Measurements from ENCODE around the gene CACNA1G. TPM values are rescaled to one million over a fixed set of nuclear protein-coding genes. Genes with fewer than 3 reads are reported as not detected.
A peak's percentile ranks its signal among the peaks of the same experiment; 100 is the strongest.

CACNA1G gene
- total and polyA plus RNA-seq, 9 of the 15 experiments (the other 6 are each of a cell fraction or from before 2014, with no cell fraction given) = 0.01 TPM; not detected in 8

- no peak for TF ChIP-seq RBM17 (IDR thresholded peaks at IDR 0.05; ENCODE audit: borderline replicate concordance, low read depth, low read length)
- no peak for TF ChIP-seq TBL1XR1 (IDR thresholded peaks at IDR 0.05; ENCODE audit: low read length in 2 of 2)
- TF ChIP-seq CBFB (CRISPR knock-in tag; IDR thresholded peaks at IDR 0.05) = no peak
- 0 out of 2 replicates have a peak, but pooled peaks have one; percentile 24 for TF ChIP-seq ZBTB7A (IDR thresholded peaks at IDR 0.05; ENCODE audit: borderline replicate concordance, control insufficient read depth, low read depth, low read length)
- no peak for TF ChIP-seq KLF10 (CRISPR knock-in tag; IDR thresholded peaks at IDR 0.05)
- peak; percentile 80 for TF ChIP-seq TCF3 (CRISPR knock-in tag; IDR thresholded peaks at IDR 0.05)
- TF ChIP-seq RBBP5 (IDR thresholded peaks at IDR 0.05; ENCODE audit: borderline replicate concordance, insufficient read depth, low read length, poor library complexity, severe bottlenecking) = no peak
- no peak for TF ChIP-seq MXI1 (IDR thresholded peaks at IDR 0.05; ENCODE audit: low read depth, low read length)
- TF ChIP-seq CTCF (IDR thresholded peaks at IDR 0.05 in 2 of 3, conservative IDR thresholded peaks at IDR 0.05 in 1 of 3; ENCODE audit: insufficient read depth in 2 of 3, low read depth in 1 of 3, low read length in 3 of 3) = 0 out of 6 replicates have a peak, but pooled peaks of 1 of the 3 experiments have one; percentile 1
- TF ChIP-seq SREBF1 (IDR thresholded peaks at IDR 0.05; ENCODE audit: borderline replicate concordance, low read depth, low read length) = no peak
- no peak for TF ChIP-seq BDP1 (IDR thresholded peaks at IDR 0.05; ENCODE audit: insufficient read depth, insufficient read length)
- TF ChIP-seq ILF3 (IDR thresholded peaks at IDR 0.05; ENCODE audit: borderline replicate concordance) = no peak
- TF ChIP-seq, protein P1, sequence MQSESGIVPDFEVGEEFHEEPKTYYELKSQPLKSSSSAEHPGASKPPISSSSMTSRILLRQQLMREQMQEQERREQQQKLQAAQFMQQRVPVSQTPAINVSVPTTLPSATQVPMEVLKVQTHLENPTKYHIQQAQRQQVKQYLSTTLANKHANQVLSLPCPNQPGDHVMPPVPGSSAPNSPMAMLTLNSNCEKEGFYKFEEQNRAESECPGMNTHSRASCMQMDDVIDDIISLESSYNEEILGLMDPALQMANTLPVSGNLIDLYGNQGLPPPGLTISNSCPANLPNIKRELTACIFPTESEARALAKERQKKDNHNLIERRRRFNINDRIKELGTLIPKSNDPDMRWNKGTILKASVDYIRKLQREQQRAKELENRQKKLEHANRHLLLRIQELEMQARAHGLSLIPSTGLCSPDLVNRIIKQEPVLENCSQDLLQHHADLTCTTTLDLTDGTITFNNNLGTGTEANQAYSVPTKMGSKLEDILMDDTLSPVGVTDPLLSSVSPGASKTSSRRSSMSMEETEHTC (IDR thresholded peaks at IDR 0.05) = 0 out of 2 replicates have a peak, but pooled peaks have one; percentile 10
- TF ChIP-seq MYBL2 (IDR thresholded peaks at IDR 0.05; ENCODE audit: low read depth) = no peak
- TF ChIP-seq MYBL2 (CRISPR knock-in tag; IDR thresholded peaks at IDR 0.05; ENCODE audit: borderline replicate concordance) = no peak
- TF ChIP-seq ZZZ3 (IDR thresholded peaks at IDR 0.05) = no peak
- peak; percentile 71 for TF ChIP-seq MYC (IDR thresholded peaks at IDR 0.05; ENCODE audit: low read depth, low read length)
- peak; percentile 46; the same call in 1 of the 2 replicates for TF ChIP-seq MYC (CRISPR knock-in tag; IDR thresholded peaks at IDR 0.05; ENCODE audit: borderline replicate concordance, low read depth)
- TF ChIP-seq TAF7 (tag; IDR thresholded peaks at IDR 0.05) = no peak
- TF ChIP-seq TARDBP (IDR thresholded peaks at IDR 0.05) = peak; percentile 55; the same call in 1 of the 2 replicates
- TF ChIP-seq PRPF4 (IDR thresholded peaks at IDR 0.05; ENCODE audit: insufficient read depth, low read depth, low read length, poor library complexity, severe bottlenecking) = no peak
- TF ChIP-seq RCOR1 (IDR thresholded peaks at IDR 0.05; ENCODE audit: borderline replicate concordance in 1 of 2, low read depth in 2 of 2, low read length in 2 of 2) = peak in 1 of 2 experiments; percentile 80; a peak in 3 of 4 replicates
- no peak for TF ChIP-seq ZNF57 (CRISPR knock-in tag; IDR thresholded peaks at IDR 0.05)
- no peak for TF ChIP-seq HSF4 (CRISPR knock-in tag; IDR thresholded peaks at IDR 0.05; ENCODE audit: borderline replicate concordance)
- TF ChIP-seq JUNB (CRISPR knock-in tag; conservative IDR thresholded peaks at IDR 0.05) = no peak
- TF ChIP-seq SMARCB1 (IDR thresholded peaks at IDR 0.05; ENCODE audit: insufficient read length, low read depth) = no peak
- no peak for TF ChIP-seq ZNF146 (CRISPR knock-in tag; IDR thresholded peaks at IDR 0.05; ENCODE audit: unreplicated experiment)
These were observed 80.3 kb downstream of the CACNA1G start (continued) for GRCh38 chr17:50640686-50641351.
